ENCODE measurements around the gene SH3RF3.
"Not testable (repeated sequence)": the region's sequence is repeated elsewhere in the genome, so short reads cannot be mapped to it uniquely, and the experiment has no call there.

SH3RF3 gene

DNA sequence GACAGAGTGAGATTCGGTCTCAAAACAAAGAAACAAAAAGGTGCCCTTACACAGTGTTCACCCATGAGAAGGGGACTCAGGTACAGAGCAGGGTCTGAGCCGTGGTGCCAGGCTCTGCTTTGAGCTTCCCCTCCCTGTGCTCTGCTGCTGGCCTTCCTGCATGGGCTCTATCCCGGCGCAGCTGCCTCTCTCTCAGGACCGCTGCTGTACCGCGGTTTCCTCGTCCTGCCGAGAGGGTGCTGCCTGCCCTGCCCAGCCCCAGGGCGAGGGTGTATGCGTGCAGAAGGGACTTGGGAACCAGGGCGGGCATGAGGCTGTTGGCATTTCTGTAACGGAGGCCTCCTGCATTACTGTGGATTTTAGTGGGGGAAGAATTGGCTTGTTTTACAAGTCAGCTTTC is 30.1 kb downstream of the SH3RF3 start:
- Histone ChIP-seq H3K4me1 (ENCODE audit: insufficient read depth, low read length) (peaks cover 9% of the 10 kb centered on the region), H3K27me3 (ENCODE audit: insufficient read depth, low read length) (no peaks in the 10 kb centered on the region), H3K36me3 (ENCODE audit: insufficient read depth, low read length) (no peaks in the 10 kb centered on the region), H3K4me3 (ENCODE audit: low read length) (no peak overlapping the region), H3K9me3 (ENCODE audit: low read length) (no peaks in the 10 kb centered on the region), H2AFZ (ENCODE audit: low read depth, low read length) (no peak overlapping the region)

DNA sequence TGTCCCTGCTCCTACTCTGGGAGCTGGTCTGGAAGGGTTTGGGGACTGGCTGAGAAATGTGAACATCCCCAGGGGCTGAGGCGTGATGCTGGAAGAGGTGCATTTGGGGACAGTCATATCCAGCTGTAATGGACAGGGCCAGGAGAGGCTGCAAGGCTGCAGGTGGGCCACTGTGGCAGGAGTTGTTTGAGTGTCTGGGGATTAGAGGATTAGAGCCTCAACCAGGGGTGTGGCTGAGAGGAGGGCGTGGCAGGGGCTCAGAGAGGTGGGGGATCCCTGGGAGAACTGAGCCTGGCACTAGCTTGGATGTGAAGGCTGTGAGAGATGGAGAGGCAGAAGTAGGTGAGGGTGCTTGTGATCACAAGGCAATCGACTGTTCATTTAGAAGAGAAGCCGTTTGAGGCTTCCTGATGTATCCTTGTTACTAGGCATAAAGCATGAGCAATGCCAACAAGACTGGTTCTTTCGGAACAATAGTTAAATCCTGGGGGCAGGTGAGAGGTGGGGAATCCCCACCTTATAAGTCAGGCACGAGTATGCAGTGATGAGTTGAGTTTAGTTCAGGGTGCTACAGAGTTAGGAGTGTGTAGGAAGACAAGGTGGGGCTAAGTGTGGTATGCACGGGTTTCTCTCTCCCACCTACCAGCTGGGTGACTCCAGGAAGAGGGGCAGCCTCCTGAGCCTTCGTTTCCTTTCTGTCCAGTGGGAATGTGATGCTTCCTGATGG is 31.9 kb downstream of the SH3RF3 start:
- Histone ChIP-seq H3K36me3 (ENCODE audit: insufficient read depth, low read length) (no peaks in the 10 kb centered on the region), H3K27me3 (ENCODE audit: insufficient read depth, low read length) (no peaks in the 10 kb centered on the region), H2AFZ (ENCODE audit: low read depth, low read length) (no peak overlapping the region), H3K4me1 (ENCODE audit: insufficient read depth, low read length) (peaks cover 4% of the 10 kb centered on the region), H3K9me3 (ENCODE audit: low read length) (no peaks in the 10 kb centered on the region), H3K4me3 (ENCODE audit: low read length) (no peak overlapping the region)

DNA sequence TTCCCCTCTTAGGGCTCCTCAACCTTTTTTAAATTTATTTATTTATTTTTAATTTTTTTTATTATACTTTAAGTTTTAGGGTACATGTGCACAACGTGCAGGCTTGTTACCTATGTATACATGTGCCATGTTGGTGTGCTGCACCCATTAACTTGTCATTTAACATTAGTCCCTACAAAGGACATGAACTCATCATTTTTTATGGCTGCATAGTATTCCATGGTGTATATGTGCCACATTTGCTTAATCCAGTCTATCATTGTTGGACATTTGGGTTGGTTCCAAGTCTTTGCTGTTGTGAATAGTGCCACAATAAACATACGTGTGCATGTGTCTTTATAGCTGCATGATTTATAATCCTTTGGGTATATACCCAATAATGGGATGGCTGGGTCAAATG is 33.4 kb downstream of the SH3RF3 start:
- not testable (repeated sequence) for H3K9me3 ChIP-seq (ENCODE audit: low read length); H3K36me3 ChIP-seq (ENCODE audit: insufficient read depth, low read length); H3K4me3 ChIP-seq (ENCODE audit: low read length); H2AFZ ChIP-seq (ENCODE audit: low read depth, low read length); H3K4me1 ChIP-seq (ENCODE audit: insufficient read depth, low read length); H3K27me3 ChIP-seq (ENCODE audit: insufficient read depth, low read length)

DNA sequence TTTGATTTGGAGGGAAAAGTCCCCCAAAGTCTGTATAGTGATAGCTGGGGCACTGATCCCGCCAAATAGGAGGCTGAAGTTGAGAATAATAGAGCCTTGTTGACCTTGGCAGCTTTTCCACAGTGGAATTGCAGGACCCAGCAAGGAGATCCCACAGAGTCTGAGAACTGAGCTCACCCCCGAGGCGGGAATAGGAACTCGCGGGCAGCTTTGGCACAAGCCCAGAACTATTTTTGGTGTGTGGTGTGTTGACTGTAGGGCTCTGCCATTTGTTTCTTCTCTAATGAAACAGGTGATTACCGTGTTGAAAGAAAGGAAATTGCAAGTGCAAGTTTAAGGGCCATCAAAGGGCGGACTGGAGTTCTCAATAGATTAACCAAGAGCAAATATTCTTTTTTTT is 34.0 kb downstream of the SH3RF3 start:
- H3K36me3 ChIP-seq (ENCODE audit: insufficient read depth, low read length), result no peaks in the 10 kb centered on the region
- H2AFZ ChIP-seq (ENCODE audit: low read depth, low read length), result no peak overlapping the region
- H3K4me3 ChIP-seq (ENCODE audit: low read length), result no peak overlapping the region
- H3K9me3 ChIP-seq (ENCODE audit: low read length), result no peaks in the 10 kb centered on the region
- H3K4me1 ChIP-seq (ENCODE audit: insufficient read depth, low read length), result no peaks in the 10 kb centered on the region
- H3K27me3 ChIP-seq (ENCODE audit: insufficient read depth, low read length), result no peaks in the 10 kb centered on the region

DNA sequence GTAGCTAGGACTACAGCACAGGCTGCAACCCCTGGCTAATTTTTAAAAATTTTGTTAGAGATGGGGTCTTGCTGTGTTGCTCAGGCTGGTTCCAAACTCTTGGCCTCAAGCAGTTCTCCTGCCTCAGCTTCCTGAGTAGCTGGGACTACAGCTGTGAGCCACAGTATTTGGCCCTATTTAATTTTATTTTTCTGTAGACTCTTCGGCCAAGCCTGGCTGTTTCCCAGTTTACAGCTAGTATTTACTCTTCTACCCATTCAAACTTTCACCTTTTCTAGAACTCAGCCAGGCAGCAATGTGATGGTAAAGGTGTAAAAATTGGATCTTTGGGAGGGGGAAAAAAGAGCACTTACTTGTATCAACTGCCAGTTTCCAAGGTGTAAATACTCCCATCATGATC is 35.3 kb downstream of the SH3RF3 start:
- no peak overlapping the region for H3K4me3 ChIP-seq (ENCODE audit: low read length)
- H3K4me1 ChIP-seq (ENCODE audit: insufficient read depth, low read length), result no peaks in the 10 kb centered on the region
- H2AFZ ChIP-seq (ENCODE audit: low read depth, low read length), result no peak overlapping the region
- H3K36me3 ChIP-seq (ENCODE audit: insufficient read depth, low read length), result no peaks in the 10 kb centered on the region
- H3K9me3 ChIP-seq (ENCODE audit: low read length), result no peaks in the 10 kb centered on the region
- no peaks in the 10 kb centered on the region for H3K27me3 ChIP-seq (ENCODE audit: insufficient read depth, low read length)

DNA sequence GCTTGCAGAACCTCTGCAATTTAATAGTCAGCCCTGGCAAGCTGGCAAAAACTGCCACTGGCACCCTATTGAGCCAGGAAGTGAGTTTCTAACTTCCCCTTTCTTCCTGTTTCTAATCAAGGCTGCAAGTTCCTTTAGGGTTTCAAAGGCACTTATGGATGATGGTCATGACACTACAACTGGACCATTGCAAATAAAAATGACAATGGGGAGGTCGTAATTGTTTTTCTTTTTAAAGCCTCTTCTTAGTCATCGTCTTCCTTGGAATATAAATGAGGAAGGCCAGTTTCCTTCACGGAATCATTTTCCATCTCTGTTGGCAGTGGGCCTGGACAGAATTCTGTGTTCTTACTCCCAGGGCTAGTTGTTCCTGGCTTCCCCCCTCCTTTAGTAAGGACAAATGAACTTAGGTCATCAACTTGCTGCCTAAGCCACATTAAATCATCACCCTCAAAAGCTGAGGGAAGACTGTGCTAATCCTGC is 35.8 kb downstream of the SH3RF3 start:
- H3K4me3 ChIP-seq (ENCODE audit: low read length), result no peak overlapping the region
- H2AFZ ChIP-seq (ENCODE audit: low read depth, low read length), result no peak overlapping the region
- no peaks in the 10 kb centered on the region for H3K4me1 ChIP-seq (ENCODE audit: insufficient read depth, low read length)
- no peaks in the 10 kb centered on the region for H3K9me3 ChIP-seq (ENCODE audit: low read length)
- H3K27me3 ChIP-seq (ENCODE audit: insufficient read depth, low read length), result no peaks in the 10 kb centered on the region
- H3K36me3 ChIP-seq (ENCODE audit: insufficient read depth, low read length), result no peaks in the 10 kb centered on the region

DNA sequence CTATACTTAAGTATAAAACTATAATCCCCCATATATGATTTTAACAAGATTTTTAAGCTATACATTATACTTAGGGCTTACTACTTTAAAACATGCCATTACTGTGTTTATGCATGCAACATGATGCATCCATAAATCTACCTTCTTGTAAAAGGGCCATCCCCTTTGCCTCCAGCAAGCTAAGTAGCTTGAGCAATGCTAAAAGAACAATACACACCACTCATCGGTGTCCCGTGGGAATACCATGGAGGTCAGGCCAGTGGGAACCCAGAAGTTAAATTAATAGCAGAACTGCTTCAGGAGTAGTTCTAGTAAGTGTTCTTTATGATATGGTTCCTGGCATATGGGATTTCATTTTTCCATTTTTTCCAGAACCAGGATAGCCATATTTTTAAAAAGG is 37.8 kb downstream of the SH3RF3 start:
- H3K36me3 ChIP-seq (ENCODE audit: insufficient read depth, low read length), result no peaks in the 10 kb centered on the region
- no peak overlapping the region for H2AFZ ChIP-seq (ENCODE audit: low read depth, low read length)
- H3K4me1 ChIP-seq (ENCODE audit: insufficient read depth, low read length), result no peaks in the 10 kb centered on the region
- H3K27me3 ChIP-seq (ENCODE audit: insufficient read depth, low read length), result no peaks in the 10 kb centered on the region
- no peaks in the 10 kb centered on the region for H3K9me3 ChIP-seq (ENCODE audit: low read length)
- H3K4me3 ChIP-seq (ENCODE audit: low read length), result no peak overlapping the region

DNA sequence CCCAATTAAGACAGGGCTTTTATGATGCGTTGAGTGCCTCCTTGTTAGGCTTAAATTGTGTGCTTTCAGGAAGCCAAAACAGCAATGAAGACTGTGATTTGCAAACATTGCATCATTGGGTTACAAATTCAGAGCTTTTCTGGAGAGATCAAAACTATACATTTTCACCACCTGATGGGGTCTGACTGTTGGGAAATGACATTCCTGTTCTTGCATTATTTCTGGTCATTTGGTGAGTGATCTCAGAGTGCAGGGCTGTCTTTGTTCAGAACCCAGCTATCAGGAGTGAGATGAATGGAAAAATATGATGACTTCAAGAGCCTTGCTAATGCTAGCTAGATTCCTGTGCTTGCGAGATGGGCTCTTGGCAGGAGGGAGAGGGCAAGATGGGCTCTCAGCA is 39.1 kb downstream of the SH3RF3 start:
- Histone ChIP-seq H3K4me3 (ENCODE audit: low read length) (no peak overlapping the region), H3K9me3 (ENCODE audit: low read length) (no peaks in the 10 kb centered on the region), H2AFZ (ENCODE audit: low read depth, low read length) (no peak overlapping the region), H3K4me1 (ENCODE audit: insufficient read depth, low read length) (no peaks in the 10 kb centered on the region), H3K36me3 (ENCODE audit: insufficient read depth, low read length) (no peaks in the 10 kb centered on the region), H3K27me3 (ENCODE audit: insufficient read depth, low read length) (no peaks in the 10 kb centered on the region)

DNA sequence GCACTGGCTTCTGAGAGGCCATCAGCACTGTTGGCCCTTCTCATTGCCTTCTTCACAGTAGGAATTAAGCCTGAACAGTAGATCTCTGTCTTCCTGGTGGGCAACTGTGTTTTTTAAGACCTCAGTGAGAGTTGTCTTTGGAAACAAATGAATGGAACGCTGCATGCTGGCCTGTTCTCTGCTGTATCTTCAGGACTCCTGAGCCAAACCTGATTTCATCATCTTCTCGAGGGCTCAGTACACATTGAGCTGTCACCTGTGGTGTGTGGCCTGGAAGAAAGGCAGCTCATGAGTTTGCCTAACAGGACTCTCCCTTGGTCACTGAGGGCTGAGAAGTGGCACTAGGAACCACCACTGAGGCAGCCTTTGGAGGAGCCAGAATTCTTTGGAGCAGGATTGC is 39.7 kb downstream of the SH3RF3 start:
- no peaks in the 10 kb centered on the region for H3K36me3 ChIP-seq (ENCODE audit: insufficient read depth, low read length)
- H2AFZ ChIP-seq (ENCODE audit: low read depth, low read length), result no peak overlapping the region
- no peaks in the 10 kb centered on the region for H3K9me3 ChIP-seq (ENCODE audit: low read length)
- H3K4me3 ChIP-seq (ENCODE audit: low read length), result no peak overlapping the region
- peaks cover 2% of the 10 kb centered on the region for H3K4me1 ChIP-seq (ENCODE audit: insufficient read depth, low read length)
- no peaks in the 10 kb centered on the region for H3K27me3 ChIP-seq (ENCODE audit: insufficient read depth, low read length)

DNA sequence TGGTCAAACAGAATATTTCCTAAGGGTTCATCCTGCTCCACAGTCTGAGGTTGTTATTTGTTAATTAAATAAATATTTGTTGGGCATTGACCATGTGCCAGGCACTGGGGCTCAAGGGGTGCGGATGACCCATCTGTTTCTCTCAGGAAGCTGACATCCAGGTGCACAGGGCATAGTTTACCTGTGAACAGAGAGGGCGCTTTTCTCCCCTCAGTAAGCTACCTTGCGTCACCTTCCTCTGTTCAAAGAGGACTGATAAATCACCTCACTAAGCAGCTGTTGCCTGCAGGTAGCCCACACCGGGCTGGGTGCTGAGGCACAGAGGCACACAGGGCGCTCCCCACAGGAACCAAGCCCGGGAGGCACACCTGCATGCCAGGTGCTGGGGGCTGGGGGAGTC is 41.6 kb downstream of the SH3RF3 start:
- H3K4me3 ChIP-seq (ENCODE audit: low read length), result no peak overlapping the region
- no peaks in the 10 kb centered on the region for H3K27me3 ChIP-seq (ENCODE audit: insufficient read depth, low read length)
- H3K9me3 ChIP-seq (ENCODE audit: low read length), result peaks cover 3% of the 10 kb centered on the region
- H3K36me3 ChIP-seq (ENCODE audit: insufficient read depth, low read length), result no peaks in the 10 kb centered on the region
- peaks cover 5% of the 10 kb centered on the region for H3K4me1 ChIP-seq (ENCODE audit: insufficient read depth, low read length)
- H2AFZ ChIP-seq (ENCODE audit: low read depth, low read length), result no peak overlapping the region

DNA sequence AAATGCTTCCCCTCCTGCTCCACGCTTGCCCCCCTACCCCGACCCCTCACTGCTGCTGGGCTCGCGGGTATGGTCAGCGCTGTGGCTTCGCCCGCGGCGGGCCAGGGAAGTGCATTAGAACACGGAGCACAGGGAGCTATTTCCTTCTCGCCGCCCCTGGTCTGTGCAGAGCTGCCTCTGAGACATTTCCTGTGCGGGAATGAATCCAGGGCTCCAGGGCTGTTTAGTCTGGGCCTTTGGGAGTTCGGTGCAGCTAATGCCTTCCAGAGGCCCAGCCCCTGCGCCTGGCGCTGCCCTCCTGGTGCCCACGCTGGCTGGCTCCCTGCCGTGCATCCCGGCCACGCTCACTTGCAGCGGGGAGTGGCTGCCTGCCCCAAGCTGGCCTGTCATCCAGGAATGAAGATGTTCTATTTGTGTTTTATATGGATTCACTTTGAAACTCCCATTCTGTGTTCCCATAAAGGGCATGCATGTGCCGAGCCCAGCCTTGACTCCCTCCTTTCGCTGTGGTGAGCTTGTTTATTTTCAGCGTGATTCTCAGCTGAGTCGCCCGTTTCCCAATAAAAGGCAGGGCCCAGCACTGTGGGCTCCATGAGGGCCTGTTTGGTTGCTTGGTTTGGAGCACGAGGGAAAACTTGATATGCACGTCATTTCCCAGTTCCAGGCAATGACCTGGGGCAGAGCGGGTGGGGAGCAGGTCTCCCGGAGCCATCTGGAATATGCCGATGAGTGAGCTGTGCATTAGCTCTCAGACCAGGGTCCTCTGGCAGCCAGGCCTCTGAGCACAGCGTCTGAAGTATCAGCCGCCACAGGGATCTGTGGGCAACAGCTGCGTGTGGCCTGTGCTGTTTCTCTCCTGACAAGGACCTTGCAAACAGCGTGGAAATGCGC is 42.7 kb downstream of the SH3RF3 start:
- no peaks in the 10 kb centered on the region for H3K27me3 ChIP-seq (ENCODE audit: insufficient read depth, low read length)
- H3K4me3 ChIP-seq (ENCODE audit: low read length), result no peak overlapping the region
- H3K9me3 ChIP-seq (ENCODE audit: low read length), result peaks cover 3% of the 10 kb centered on the region
- H2AFZ ChIP-seq (ENCODE audit: low read depth, low read length), result no peak overlapping the region
- peaks cover 5% of the 10 kb centered on the region for H3K4me1 ChIP-seq (ENCODE audit: insufficient read depth, low read length)
- H3K36me3 ChIP-seq (ENCODE audit: insufficient read depth, low read length), result no peaks in the 10 kb centered on the region

DNA sequence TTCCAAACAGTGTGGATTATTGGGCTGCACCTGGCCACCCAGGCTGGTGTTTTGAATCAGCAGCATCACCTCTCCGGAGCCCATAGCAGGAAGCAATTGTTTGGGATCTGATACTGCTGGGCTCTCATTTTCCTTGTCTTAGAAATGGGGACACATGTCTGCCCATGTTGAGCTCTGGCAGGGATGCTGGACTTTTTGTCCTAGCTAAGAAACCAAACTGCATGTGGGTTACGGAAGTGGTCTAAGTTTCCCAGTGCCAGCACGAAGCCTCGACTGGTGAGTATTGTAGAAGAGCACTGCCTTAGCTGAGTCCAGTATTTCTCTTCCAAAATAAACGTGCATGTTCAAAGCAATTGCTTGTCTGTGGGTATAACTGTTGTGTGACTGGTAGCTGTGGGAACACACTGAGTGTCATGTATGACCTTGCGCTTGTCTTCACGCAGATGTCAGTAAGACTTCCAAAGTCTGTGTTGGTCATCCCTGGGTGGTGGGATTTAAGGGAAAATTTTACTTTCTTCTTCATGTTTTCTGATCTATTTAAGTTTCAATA is 43.6 kb downstream of the SH3RF3 start:
- H3K4me1 ChIP-seq (ENCODE audit: insufficient read depth, low read length), result peaks cover 5% of the 10 kb centered on the region

More for the DNA sequence above, 43.6 kb downstream of the SH3RF3 start:
- H2AFZ ChIP-seq (ENCODE audit: low read depth, low read length), result no peak overlapping the region
- no peaks in the 10 kb centered on the region for H3K36me3 ChIP-seq (ENCODE audit: insufficient read depth, low read length)
- peaks cover 3% of the 10 kb centered on the region for H3K9me3 ChIP-seq (ENCODE audit: low read length)
- H3K4me3 ChIP-seq (ENCODE audit: low read length), result no peak overlapping the region
- no peaks in the 10 kb centered on the region for H3K27me3 ChIP-seq (ENCODE audit: insufficient read depth, low read length)
